GM15510 (cell line): ENCODE data around the gene HAUS7.

ENCODE experiments used
- POLR2A ChIP-seq: IDR thresholded peaks from 3 replicates; pipeline ENCODE4 v1.6.1; 2011; ENCODE audit warnings: borderline replicate concordance; ENCODE audit not compliant: insufficient read length; ENCODE audit errors: extremely low read depth

The HAUS7 gene

DNA sequence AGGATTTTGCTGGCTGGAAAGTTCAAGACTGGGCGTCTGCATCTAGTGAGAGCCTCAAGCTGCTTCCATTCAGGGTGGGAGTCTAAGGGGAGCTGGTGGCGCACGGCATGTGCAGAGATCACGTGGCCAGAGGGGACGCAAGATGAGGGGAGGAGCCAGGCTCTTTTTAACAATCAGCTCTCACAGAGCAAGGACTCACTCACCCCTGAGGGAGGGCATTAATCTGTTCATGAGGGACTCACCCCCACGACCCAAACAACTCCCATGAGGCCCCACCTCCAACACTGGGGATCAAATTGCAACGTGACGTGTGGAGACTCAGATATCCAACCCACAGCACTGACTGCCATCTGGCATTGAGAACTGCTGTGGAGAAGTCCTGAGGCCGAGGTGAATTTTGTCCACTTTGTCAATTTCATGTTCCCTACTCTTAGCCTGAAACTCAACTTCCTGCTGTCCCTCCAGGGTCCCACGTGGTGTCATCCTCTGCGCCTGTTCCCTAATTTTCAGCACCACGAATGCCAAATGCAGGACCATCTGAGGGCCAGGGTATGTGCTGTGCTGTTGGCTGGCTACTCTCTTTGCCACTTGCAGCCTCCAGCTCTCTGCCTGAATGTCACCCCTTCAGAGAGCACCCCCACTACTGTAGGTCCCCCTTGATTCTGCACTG lies 53.5 kb downstream of the HAUS7 start:
- no peak for TF ChIP-seq POLR2A

DNA sequence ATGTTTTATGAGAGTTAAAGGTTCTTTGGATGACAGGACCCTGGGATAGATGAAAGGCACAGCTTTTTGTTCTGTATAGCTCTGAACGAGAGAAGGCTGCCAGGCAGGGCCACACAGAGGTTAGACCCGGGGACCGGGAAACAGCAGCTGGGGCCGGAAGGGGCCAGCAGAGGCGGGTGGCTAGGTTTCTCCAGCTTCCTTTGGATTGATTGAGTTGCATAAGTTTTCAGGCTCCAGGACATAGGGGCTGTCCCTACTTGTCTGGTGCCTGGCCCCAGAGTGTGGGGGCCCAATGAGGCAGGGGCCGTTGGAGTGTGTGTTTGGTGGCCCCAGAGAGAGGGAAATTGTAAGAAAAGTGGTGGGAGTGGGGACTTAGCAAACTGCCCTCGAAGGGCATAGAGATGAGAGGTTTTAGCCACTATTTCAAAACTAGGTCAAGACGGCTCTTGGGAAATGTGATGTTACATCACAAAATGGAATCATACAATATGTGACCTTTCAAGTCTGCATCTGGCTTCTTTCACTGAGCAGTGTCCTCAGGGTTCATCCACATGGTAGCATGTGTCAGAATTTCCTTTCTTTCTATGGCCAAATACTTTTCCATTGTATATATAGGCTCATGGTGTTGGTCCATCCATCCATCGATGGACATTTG lies 55.4 kb downstream of the HAUS7 start:
- no peak for TF ChIP-seq POLR2A

DNA sequence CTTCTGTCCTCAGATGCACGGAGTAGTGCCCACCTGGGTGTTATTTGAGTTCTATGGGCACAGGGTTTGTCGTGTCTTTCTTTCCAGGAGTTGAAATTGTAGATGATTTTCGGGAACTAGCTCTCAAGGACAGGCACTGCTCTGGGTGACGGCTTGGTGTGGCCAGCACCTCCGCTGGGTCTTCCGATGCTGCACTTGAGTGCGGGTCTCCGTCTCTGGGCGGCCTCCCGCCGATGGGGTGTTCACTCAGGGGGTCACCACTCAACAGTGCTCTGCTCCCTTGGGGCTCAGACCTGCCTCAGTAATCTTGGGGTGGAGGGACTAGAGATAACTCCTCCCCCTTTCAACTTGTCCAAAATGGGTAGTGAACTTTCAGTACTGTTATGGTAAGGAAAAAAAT lies 56.6 kb downstream of the HAUS7 start:
- no peak for TF ChIP-seq POLR2A

DNA sequence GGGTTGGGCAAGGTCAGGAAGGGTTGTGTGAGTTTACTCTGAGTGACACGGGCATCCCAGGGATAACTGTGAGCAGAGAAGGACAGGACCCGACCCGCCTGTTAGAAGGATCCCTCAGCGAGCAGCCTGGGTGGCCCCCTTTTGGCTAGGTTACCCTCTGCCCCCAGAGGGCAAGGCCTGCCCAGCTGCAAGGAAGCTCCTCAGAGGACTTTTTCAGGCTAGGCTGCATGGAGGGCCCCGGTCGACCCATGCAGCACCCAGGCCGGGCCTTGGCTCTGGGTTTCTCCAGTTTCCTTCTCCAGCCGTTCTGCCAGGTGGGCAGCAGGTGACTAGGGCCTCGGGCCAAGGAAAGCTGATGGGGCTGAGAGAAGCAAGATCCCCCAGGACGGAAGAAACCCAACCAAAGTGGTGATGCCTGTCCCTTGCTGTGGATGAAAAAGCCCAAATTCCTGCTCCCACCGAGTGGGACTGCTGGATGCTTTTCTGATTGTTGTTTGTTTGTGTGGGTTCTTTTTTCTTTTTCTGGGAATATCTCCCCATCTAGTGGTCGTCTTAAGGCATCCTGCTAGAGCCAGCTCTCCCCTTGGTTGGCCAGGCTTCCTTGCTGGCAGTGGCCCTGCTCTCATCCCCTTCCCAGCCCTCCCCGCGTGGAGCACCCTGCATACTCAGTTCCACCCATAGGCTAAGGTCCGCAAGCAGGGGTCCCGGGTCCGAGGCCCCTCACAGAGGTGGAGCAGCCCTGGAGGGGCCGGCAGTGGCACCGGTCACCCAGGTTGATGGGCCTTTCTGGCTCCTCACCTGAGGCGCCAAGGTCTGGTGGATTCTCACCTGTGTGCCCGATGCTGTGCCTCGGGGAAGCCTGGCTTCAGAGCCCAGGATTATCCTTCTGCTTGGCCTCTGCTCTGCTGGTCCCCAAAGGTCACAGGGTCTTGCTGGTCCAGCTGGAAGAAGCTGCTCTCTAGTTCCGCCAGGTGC lies 57.3 kb downstream of the HAUS7 start:
- TF ChIP-seq POLR2A = no peak

DNA sequence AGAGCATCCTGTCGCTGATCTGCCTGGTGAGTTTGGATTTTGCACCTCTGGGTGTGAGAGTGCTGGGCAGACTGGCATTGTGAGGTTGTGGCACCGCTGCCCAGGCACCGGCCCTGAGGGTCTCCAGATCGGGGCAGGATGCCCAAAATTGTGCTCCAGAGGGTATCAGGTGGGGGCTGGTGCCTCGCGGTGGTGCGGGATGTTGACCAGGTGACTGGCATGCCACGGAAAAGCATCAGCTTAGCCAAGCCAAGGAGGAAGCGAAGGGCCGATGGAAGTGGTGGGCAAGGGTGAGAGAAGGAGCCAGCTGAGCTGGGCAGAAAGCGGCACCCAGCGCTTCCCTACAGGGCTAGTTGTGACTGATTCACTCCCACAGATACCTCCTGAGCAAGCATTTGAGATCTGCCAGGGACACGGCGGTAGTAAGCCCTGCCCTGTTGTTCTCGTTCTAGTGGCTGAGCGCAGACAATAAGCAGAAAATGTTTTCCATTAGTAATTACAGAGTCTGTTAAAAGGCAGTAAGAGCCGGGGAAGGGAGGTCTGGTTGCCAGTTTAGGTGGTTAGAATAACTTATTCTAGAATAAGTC lies 58.3 kb downstream of the HAUS7 start:
- no peak for TF ChIP-seq POLR2A

DNA sequence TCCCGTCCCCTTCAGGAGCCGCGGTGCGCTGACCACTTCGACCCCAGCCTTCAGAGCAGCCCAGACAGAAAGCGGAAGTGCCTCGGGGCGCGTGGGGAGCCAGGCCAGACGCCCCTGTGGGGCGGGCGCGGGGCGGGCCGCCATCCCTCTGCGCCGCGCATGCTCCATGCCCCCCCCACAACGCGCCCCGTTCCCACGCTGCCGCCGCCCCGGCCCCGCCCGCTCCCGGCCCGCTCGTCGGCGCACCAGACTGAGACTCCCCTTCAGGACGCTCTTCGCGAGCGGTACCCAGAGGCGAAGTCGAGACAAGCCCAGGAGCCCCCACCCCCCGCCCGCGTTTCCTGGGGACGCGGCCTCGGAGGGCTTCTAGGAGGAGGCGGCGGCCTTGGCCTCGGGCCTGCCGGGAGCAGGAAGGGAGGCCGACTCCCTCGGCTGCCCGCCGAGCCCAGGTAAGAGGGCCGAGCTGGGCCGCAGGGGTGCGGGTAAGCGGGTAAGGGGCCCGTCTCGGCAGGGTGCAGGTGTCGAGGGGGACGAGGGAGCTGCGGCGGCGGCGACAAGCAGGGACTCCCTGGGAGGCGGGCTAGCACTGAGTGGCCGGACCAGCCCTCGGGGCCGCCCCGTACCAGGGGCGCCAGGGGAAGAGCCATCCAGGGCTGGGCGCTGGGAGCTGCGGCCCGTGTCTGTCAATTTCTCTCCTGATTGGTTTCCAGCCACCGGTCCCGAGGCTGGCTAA lies 59.0 kb downstream of the HAUS7 start, which contains the start of gene ZFP92:
Gene ZFP92, plus strand, starts transcription at position 218 of the 733 bp plus-strand sequence. CDS start 6,851 bp downstream, outside the sequence.
- TF ChIP-seq POLR2A = no peak

DNA sequence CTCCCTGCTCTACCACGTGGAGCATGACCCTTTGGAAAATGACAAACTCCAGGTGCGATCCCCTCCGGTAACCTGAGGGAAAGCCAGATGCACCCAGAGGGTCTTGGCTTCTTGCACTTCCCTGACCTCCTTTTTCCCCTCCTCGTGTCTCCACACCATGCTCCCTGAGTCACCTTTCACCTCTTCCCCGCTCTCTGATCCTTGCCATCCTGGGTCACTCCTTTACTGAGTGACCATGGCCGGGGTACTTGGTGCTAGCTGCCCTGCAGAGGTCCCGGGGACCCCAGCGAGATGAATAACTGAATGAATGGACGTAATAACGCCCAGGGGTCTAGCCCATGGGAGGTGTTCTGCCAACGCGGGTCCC lies 59.5 kb downstream of the HAUS7 start:
- no peak for TF ChIP-seq POLR2A

DNA sequence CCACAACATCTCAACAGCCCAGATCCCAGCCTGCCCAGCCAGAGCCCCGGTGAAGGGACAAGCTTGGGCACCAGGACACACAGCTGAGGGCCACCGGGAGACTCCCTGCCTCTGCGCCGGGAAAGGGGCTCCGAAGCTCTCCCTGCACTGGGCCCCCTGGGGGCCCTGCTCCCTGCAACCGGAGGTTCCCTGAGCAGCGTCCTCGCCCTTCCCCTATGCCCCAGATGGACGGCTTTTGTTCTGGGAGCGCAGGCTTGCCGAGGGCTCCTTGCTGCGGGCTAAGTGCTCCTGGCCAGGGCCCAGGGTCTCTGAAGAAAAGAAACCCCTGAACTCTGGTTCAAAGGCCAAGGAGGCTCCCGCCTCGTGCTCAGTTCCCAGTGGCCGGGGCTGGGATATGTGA lies 60.0 kb downstream of the HAUS7 start:
- no peak for TF ChIP-seq POLR2A

DNA sequence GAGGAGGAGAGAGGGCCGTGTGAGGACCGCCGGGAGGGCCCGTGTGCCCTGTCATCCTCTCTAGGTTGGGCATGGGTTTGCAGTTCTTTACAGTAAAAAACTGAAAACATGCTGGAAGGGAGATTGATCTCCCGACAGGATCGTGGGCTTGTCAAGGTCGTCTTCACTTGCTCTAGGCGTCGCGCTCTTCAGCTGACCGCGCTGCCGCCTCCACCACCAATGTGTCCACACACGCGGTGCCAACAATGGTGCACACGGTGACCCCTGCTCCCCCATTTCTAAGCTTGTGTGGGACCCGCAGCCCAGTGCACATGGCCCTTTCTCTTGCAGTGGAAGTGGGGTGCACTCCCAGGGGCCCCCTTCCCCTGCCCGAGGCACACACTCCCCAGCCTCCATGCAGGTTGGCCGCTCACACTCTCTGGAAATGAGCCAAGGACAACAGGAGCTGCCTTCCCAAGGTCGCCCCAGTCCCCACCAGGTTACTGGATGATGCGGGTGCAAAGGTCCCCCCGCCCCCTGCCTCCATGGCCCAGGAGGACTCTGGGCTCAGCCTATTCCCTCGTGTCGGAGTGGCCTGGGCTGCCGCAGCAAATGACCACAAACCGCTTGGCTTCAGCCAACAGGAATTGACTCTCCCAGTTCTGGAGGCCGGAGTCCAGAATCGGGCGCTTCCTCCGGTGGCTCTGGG lies 60.8 kb downstream of the HAUS7 start:
- no peak for TF ChIP-seq POLR2A

DNA sequence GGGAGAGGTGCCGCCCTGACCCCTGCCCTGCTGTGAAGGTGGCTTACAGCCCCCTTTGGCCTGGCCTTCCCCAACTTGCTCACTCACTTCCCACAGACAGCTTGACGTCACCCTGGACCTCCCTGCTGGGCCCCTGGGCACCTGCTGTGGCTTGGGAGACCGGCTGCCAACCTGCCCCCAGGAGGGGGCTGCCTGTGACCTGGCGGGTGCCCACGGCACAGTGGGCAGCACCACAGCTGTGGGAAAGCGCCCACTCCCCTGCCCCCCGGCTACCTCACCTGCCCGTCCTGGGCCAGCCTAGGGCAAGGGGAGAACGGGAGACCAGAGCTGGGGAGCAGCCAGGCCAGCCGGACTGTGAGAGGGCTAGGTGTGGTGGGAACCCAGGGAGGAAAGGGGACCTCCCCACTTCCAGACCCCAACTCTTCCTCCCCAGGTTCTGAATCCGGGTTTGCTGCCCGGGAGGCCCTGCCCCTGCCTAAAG lies 61.5 kb downstream of the HAUS7 start:
- no peak for TF ChIP-seq POLR2A

DNA sequence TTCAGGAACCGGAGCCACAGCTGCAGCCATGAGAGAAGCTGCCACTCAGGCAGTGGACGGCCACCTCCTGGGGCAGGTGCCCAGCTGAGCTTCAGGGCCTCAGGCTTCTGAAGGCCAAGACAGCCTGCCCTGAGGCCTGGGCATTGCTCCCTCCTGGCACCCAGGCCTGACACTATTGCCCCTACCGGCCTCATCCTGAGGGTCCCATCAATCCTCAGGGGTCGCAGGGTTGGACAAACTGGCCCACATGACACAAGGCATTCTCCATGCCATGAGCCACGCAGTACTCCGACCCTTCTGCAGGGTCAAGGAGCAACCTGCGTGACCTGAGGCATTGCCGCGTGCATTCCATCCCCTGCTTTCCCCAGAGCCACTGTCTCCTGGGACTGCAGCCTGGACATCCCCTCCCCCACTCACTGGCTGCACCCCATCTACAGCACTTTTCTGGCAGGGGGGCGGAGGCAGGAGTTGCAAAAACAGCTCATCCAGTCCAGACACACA lies 62.1 kb downstream of the HAUS7 start:
- no peak for TF ChIP-seq POLR2A

DNA sequence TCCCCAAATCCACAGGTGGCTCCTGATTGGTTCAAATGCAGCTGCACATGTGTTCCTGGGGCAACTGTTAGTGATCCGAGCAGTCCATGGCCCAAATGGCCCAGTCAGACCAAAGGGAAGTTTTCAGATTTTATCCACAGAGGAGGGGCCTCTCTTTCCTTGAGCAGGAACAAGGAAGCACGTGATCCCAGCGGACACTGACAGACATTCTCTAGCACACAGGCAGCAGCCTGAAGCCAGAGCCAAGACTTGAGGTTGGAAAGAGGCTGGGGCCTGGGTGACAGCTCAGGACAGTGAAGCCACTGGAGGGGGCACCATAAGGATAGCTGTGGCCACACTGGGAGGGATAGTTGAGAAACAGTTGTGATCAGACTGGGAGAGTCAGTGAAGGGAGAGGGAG lies 62.6 kb downstream of the HAUS7 start:
- no peak for TF ChIP-seq POLR2A

DNA sequence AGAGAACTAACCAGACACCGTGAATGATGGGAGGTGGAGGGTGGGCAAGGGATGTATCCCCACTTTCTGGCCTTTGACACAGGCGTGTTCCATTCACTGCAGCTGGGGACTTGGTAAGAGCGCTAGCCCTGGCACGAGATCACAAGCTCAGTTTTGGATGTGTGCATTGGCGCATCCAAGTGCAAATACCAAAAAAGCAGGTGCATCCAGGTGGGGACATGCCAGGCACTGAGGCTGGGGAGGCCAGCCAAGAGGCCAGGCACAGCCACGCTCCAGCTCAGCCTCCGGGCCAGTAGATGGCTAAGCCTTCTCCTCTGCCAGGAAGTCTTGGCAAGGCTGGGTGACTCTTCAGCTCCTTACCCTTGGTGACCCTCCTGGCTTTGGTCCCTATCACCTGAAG lies 63.5 kb downstream of the HAUS7 start:
- TF ChIP-seq POLR2A = no peak
